Breast epithelium (tissue), 4 donors: ENCODE results near the gene SAMD7. TPM values are rescaled to one million over a fixed set of nuclear protein-coding genes. Genes with fewer than 3 reads are reported as not detected.

ENCODE experiments used
- DNase-seq, 2 donors: peaks; one replicate each; pipeline ENCODE4 v3.0.0-alpha.2; 2019; ENCODE audit warnings: low spot score in 2 of 2
- H3K27ac ChIP-seq, 2 donors: fragments of 200-600 bp; sonication (generic) in 1 of 2; one replicate each; pipeline ENCODE4 v1.5.1; 2016 to 2019; ENCODE audit warnings: mild to moderate bottlenecking in 1 of 2
- H3K27me3 ChIP-seq, 2 donors: fragments of 200-600 bp; sonication (generic) in 1 of 2; one replicate each; pipeline versions ENCODE4 v1.5.1 to v1.6.0; 2017 to 2019; ENCODE audit warnings: control low read depth in 1 of 2, mild to moderate bottlenecking in 1 of 2
- H3K36me3 ChIP-seq: fragments of 200-600 bp; one replicate; pipeline ENCODE4 v1.5.1; 2019
- H3K4me1 ChIP-seq, 2 donors: fragments of 200-600 bp; sonication (generic); one replicate each; pipeline ENCODE4 v1.5.1; 2016 to 2019; ENCODE audit warnings: control low read depth in 1 of 2
- H3K4me3 ChIP-seq, 3 donors: fragments of 200-600 bp; sonication (generic); 1 replicate in 2 of 3; 2 replicates in 1 of 3; pipeline ENCODE4 v1.5.1; 2016 to 2019; ENCODE audit warnings: mild to moderate bottlenecking in 3 of 3, moderate library complexity in 2 of 3
- H3K9me3 ChIP-seq, 2 donors: fragments of 200-600 bp; sonication (generic) in 1 of 2; one replicate each; pipeline ENCODE4 v1.5.1; 2016 to 2019; ENCODE audit warnings: control low read depth in 1 of 2
- POLR2A ChIP-seq: fragments of 450-650 bp; IDR thresholded peaks from one replicate; pipeline ENCODE4 v1.6.1; 2016; ENCODE audit warnings: antibody characterized with exemption, mild to moderate bottlenecking, moderate library complexity
- POLR2AphosphoS5 ChIP-seq, 3 donors: sonication (generic); formaldehyde crosslinking; IDR thresholded peaks; one replicate each; pipeline ENCODE4 v1.6.1; 2017; ENCODE audit warnings: antibody characterized with exemption in 3 of 3
- intact Hi-C: fragments of 100-400 bp; cut with DNase I; formaldehyde crosslinking; loops from one replicate; pipeline ENCODE4 v1.15.1; 2023; ENCODE audit warnings: low total_unique reads
- total RNA-seq, 3 donors: library from RNA; depleted of rRNA; stranded (reverse); fragments of >200 nt; gene quantifications; one replicate each; pipeline ENCODE4 v1.1.0, GENCODE V29; 2016
- TF ChIP-seq, protein P1 (sequence below), 3 donors: fragments of 450-650 bp; IDR thresholded peaks; one replicate each; pipeline ENCODE4 v1.5.1; 2016 to 2017; ENCODE audit warnings: antibody characterized with exemption in 3 of 3, mild to moderate bottlenecking in 3 of 3, moderate library complexity in 3 of 3

SAMD7 gene
- total RNA-seq, 3 donors from 2014 or later, result under 0.01 TPM; not detected in 2

DNA sequence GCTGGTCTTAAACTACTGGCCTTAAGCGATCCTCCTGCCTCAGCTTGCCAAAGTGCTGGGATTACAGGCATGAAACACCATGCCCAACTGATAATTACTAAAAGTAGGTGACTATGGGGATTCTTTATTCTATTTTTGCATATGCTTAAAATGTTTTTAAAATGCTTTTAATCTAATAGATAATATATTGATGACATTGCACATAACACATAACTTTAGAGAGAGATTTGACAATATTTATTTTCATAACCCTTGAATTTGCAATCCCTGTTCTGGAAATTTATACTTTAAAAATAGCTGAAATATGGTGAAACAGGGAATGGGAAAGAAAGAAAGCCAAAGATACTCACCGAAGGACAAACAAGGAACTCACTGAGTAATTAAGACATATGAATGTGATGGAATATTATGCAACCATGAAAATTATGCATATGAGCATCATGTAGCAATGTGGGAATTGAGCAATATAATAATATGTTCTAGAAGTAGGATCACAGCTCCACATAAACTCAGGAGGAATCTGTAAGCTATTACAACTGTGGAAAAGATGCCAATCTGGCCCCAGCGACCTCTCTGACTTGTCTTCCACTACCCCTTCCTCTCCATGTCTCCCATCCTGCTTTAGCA, 43.7 kb upstream of the SAMD7 start:
- intact Hi-C loops, result no loop called here
- H3K9me3 ChIP-seq, result no peaks in the 10 kb centered on the region
- H3K4me3 ChIP-seq, result no peak overlapping the region
- no peaks in the 10 kb centered on the region for H3K36me3 ChIP-seq
- H3K27ac ChIP-seq, result no peak overlapping the region
- no peaks in the 10 kb centered on the region for H3K4me1 ChIP-seq
- no peak for DNase-seq
- TF ChIP-seq POLR2A (no peak), POLR2AphosphoS5 (IDR thresholded peaks at IDR 0.05) (no peak)
- TF ChIP-seq, protein P1, sequence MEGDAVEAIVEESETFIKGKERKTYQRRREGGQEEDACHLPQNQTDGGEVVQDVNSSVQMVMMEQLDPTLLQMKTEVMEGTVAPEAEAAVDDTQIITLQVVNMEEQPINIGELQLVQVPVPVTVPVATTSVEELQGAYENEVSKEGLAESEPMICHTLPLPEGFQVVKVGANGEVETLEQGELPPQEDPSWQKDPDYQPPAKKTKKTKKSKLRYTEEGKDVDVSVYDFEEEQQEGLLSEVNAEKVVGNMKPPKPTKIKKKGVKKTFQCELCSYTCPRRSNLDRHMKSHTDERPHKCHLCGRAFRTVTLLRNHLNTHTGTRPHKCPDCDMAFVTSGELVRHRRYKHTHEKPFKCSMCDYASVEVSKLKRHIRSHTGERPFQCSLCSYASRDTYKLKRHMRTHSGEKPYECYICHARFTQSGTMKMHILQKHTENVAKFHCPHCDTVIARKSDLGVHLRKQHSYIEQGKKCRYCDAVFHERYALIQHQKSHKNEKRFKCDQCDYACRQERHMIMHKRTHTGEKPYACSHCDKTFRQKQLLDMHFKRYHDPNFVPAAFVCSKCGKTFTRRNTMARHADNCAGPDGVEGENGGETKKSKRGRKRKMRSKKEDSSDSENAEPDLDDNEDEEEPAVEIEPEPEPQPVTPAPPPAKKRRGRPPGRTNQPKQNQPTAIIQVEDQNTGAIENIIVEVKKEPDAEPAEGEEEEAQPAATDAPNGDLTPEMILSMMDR (IDR thresholded peaks at IDR 0.05), result no peak
- H3K27me3 ChIP-seq, result no peaks in the 10 kb centered on the region

- TF ChIP-seq POLR2AphosphoS5 (IDR thresholded peaks at IDR 0.05) (no peak), POLR2A (no peak)
- TF ChIP-seq, protein P1 (IDR thresholded peaks at IDR 0.05), result no peak
- DNase-seq, result no peak
- H3K36me3 ChIP-seq, result no peaks in the 10 kb centered on the region
- no peaks in the 10 kb centered on the region for H3K4me1 ChIP-seq
- H3K27me3 ChIP-seq, result no peaks in the 10 kb centered on the region
- intact Hi-C loops, result no loop called here
- H3K27ac ChIP-seq, result no peak overlapping the region
- H3K4me3 ChIP-seq, result no peak overlapping the region
- no peaks in the 10 kb centered on the region for H3K9me3 ChIP-seq
Observed at GRCh38 chr3:169868369-169868768, 43.0 kb upstream of the SAMD7 start.

DNA sequence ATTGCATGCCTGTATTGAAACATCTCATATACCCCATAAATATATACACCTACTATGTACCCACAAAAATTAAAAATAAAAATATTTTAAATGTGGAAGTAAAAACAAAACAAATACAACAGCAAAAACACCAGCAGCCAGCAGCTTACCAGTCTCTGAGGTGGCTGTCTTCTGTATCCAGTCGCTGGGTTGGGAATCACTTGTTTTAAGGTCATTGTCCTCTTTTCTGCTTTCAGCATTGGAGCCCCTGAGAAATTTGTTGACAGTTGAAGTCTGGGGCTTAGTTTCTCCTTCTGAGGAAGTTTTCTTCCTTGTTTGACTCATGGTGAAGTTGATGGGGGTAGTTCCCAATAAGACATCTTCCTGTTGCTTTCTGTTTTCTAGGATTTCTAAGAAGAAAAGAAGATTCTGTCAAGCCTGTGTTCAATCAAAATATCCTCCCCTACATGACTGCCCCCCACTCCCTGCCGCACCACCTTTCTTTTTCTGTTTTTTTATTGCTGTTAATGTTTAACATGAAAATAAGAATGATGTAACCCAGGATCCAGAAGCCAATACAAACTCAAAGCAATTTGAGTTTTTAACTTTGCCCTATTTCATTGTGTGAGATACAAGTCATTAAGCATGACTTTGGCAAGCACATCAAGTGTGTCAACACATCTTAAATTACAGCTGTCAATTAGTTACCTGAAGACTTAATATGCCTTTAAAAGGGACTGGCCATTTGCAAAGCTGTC, 41.7 kb upstream of the SAMD7 start, which contains the start of gene LRRC31:
TSS of gene LRRC31 (minus strand) at position 452 of the 737 bp plus-strand sequence. CDS start at position 324, 128 bp downstream.
- intact Hi-C loops, result no loop called here
- Histone ChIP-seq H3K27me3 (no peaks in the 10 kb centered on the region), H3K27ac (no peak within 1 kb of the TSS), H3K4me3 (no peak within 1 kb of the TSS), H3K36me3 (no peaks in the 10 kb centered on the region), H3K4me1 (no peaks in the 10 kb centered on the region), H3K9me3 (no peaks in the 10 kb centered on the region)
- no peak for DNase-seq
- no peak for TF ChIP-seq POLR2AphosphoS5 (IDR thresholded peaks at IDR 0.05)
- TF ChIP-seq POLR2A, result no peak
- TF ChIP-seq, protein P1 (IDR thresholded peaks at IDR 0.05), result no peak

- Histone ChIP-seq H3K4me1 (no peaks in the 10 kb centered on the region), H3K4me3 (no peak overlapping the region), H3K36me3 (no peaks in the 10 kb centered on the region), H3K27ac (no peak overlapping the region), H3K9me3 (no peaks in the 10 kb centered on the region), H3K27me3 (no peaks in the 10 kb centered on the region)
- TF ChIP-seq, protein P1 (IDR thresholded peaks at IDR 0.05), result no peak
- TF ChIP-seq POLR2A (no peak), POLR2AphosphoS5 (IDR thresholded peaks at IDR 0.05) (no peak)
- intact Hi-C loops, result no loop called here
- DNase-seq, result peak; percentile 21 to 59
Observed at GRCh38 chr3:169871129-169871886, 40.1 kb upstream of the SAMD7 start.
